Psoas muscle (tissue), 8 donors: Measurements from ENCODE around the gene KIF11. TPM values are rescaled to one million over a fixed set of nuclear protein-coding genes. Genes with fewer than 3 reads are reported as not detected.

Experiments
- ATAC-seq, 4 donors: fragments of 200-7000 bp; cut with Tn5 transposase; one replicate each; pipeline ENCODE4 v1.9.1; 2020; ENCODE audit warnings: moderate library complexity in 3 of 4, mild to moderate bottlenecking in 2 of 4
- DNase-seq, 2 donors: peaks; one replicate each; pipeline ENCODE4 v3.0.0-alpha.2; 2020
- H3K27ac ChIP-seq: fragments of 200-600 bp; one replicate; pipeline ENCODE4 v1.8.0; 2022
- H3K27me3 ChIP-seq, 3 donors: fragments of 200-600 bp in 1 of 3; one replicate each; pipeline versions ENCODE4 v1.6.1 to v1.8.0; 2013 to 2022; ENCODE audit warnings: low read length in 2 of 3, mild to moderate bottlenecking in 2 of 3, moderate library complexity in 1 of 3; ENCODE audit not compliant: insufficient read depth in 3 of 3
- H3K36me3 ChIP-seq, 2 donors: fragments of 200-600 bp in 1 of 2; one replicate each; pipeline versions ENCODE4 v1.6.1 to v1.8.0; 2013 to 2022; ENCODE audit warnings: low read depth in 1 of 2, mild to moderate bottlenecking in 1 of 2, moderate library complexity in 1 of 2; ENCODE audit not compliant: insufficient read depth in 1 of 2
- H3K4me1 ChIP-seq: fragments of 200-600 bp; one replicate; pipeline ENCODE4 v1.8.0; 2022
- H3K4me3 ChIP-seq: fragments of 200-600 bp; one replicate; pipeline ENCODE4 v1.8.0; 2022; ENCODE audit warnings: mild to moderate bottlenecking
- H3K9me3 ChIP-seq: fragments of 200-600 bp; one replicate; pipeline ENCODE4 v1.8.0; 2022
- WGBS, 3 donors: extraction: QIAGEN DNeasy Blood & Tissue Kit; methylation state at CpG; one replicate each; pipeline versions ENCODE4 v1.1.6 to v1.1.7; 2013; 5-methylcytosine and 5-hydroxymethylcytosine counted together
- intact Hi-C, 2 donors: fragments of 100-400 bp; cut with DNase I; formaldehyde crosslinking; loops; one replicate each; pipeline versions ENCODE4 v1.11.0 to v1.14.2; 2022
- long read RNA-seq, 2 donors: library from polyadenylated mRNA; unstranded; transcript quantifications; one replicate each; pipeline ENCODE4 v2.0.0, GENCODE V29; 2021
- polyA plus RNA-seq, 3 donors: library from polyadenylated mRNA; stranded (reverse); fragments of 200-250 nt; gene quantifications; one replicate each; pipeline ENCODE4 v1.2.3, GENCODE V29; 2013
- total RNA-seq, 4 donors: library from RNA; stranded (reverse); fragmentation: NEBNext Ultra II Directional in 2 of 4; extraction: Animal tissue kit (Norgen Biotek cat#: 25700) in 2 of 4; gene quantifications; one replicate each; pipeline versions ENCODE4 v1.2.1 to v1.2.4, GENCODE V29; 2021 to 2023
- TF ChIP-seq, protein P1 (sequence below): fragments of 200-600 bp; IDR thresholded peaks from one replicate; pipeline ENCODE4 v1.8.0; 2022; ENCODE audit warnings: antibody characterized with exemption
- donor health status: healthy with polysubstance abuse.
- donor health status: DM: no; HTN: no; CAD: no; lungs with moderate emphysema.
- donor health status: Bipolar disorder and iron deficiency.
- donor health status: healthy.
- donor health status: DM: yes; HTN: yes; CAD: no.
- donor health status: DM: no; HTN: no; CAD: no.
- donor health status: DM: no; HTN: no; CAD: no.
- donor health status: DM: yes; HTN: yes; CAD: no.

KIF11 gene
- under 1 TPM; 0.21 to 0.34 (median 0.27) TPM for total RNA-seq
- polyA plus RNA-seq, result under 1 TPM; 0.08 to 0.40 (median 0.23) TPM
- long read RNA-seq, donor 1, result 0 reads
- long read RNA-seq, donor 2, partial matches to known transcripts, result 0 of 1 reads
- long read RNA-seq, donor 2, other reads (novel, unspliced or antisense), result 1 of 1 reads

DNA sequence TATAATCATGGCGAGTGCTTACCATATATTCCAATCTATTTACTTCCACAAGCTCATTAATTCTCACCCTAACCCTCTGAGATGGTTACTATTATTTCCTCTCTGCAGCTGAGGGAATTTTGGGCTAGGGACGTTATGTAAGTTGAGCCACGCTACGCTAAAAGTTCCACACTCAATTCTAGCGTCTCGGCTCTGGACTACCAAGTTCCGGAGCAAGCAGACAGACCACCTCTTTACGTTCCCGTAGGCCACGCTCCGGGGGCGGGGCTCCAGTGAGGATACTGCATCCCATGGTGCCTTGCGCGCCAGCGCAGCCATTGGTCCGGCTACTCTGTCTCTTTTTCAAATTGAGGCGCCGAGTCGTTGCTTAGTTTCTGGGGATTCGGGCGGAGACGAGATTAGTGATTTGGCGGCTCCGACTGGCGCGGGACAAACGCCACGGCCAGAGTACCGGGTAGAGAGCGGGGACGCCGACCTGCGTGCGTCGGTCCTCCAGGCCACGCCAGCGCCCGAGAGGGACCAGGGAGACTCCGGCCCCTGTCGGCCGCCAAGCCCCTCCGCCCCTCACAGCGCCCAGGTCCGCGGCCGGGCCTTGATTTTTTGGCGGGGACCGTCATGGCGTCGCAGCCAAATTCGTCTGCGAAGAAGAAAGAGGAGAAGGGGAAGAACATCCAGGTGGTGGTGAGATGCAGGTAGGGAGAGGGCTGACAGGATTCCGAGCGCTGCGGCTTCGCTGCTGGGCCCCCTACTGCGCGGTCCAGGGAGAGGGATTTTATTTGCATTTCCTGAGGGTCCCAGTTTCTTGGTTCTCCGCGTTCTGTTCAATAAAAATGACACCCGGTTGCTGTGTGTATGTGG lies at the start of gene KIF11:
Gene KIF11, plus strand, starts transcription at position 370 of the 858 bp plus-strand sequence. Its CDS starts 246 bp downstream, at position 616.
- Histone ChIP-seq H3K9me3 (no peaks in the 10 kb centered on the region), H3K27me3 (no peaks in the 10 kb centered on the region), H3K4me1 (peaks cover 5% of the 10 kb centered on the region), H3K36me3 (no peaks in the 10 kb centered on the region), H3K27ac (peak within 1 kb of the TSS; percentile 90), H3K4me3 (peak within 1 kb of the TSS; percentile 91)
- intact Hi-C loops, result loop anchor here in 1 of 2 donors (10.0 kb wide), 2 partner anchors 282 to 1728 kb away; no protein-coding TSS in a partner anchor
- peak; percentile 90 to 94 (median 92) for ATAC-seq
- peak; percentile 98 for DNase-seq
- 0 to 1% (median 0%) methylated on average over 59 to 61 of the region's 61 CpGs for WGBS, 3 donors
- TF ChIP-seq, protein P1, sequence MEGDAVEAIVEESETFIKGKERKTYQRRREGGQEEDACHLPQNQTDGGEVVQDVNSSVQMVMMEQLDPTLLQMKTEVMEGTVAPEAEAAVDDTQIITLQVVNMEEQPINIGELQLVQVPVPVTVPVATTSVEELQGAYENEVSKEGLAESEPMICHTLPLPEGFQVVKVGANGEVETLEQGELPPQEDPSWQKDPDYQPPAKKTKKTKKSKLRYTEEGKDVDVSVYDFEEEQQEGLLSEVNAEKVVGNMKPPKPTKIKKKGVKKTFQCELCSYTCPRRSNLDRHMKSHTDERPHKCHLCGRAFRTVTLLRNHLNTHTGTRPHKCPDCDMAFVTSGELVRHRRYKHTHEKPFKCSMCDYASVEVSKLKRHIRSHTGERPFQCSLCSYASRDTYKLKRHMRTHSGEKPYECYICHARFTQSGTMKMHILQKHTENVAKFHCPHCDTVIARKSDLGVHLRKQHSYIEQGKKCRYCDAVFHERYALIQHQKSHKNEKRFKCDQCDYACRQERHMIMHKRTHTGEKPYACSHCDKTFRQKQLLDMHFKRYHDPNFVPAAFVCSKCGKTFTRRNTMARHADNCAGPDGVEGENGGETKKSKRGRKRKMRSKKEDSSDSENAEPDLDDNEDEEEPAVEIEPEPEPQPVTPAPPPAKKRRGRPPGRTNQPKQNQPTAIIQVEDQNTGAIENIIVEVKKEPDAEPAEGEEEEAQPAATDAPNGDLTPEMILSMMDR, result no peak

DNA sequence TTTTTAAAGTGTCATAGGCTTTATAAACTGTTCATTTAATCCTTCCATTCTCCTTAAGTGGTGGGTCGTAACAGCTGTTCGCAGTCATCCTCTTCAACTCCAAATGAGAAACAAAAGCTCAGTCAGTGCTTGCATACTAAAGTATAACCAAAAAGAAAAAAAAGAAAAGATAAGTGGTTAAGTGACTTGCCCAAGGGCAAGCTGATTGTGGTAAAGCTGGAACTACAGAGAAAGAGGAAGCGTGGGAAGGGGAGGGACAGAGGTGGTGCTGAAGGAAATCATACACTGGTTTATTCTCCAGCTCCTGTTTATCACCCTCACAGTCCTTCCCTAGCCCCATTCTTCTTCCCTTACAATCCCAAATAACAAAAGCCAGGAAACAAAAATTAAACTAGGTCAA lies 48.6 kb upstream of the KIF11 start:
- TF ChIP-seq, protein P1, result no peak
- 67 to 87% (median 80%) methylated on average over 3 of the region's 3 CpGs for WGBS, 3 donors
- DNase-seq (no peak), ATAC-seq (no peak)
- no peak overlapping the region for H3K4me3 ChIP-seq
- intact Hi-C loops, result no loop called here
- peaks cover 0 to 13% of the 10 kb centered on the region in 2 donors for H3K36me3 ChIP-seq
- no peaks in the 10 kb centered on the region for H3K27me3 ChIP-seq
- H3K4me1 ChIP-seq, result no peaks in the 10 kb centered on the region
- H3K9me3 ChIP-seq, result no peaks in the 10 kb centered on the region
- no peak overlapping the region for H3K27ac ChIP-seq

DNA sequence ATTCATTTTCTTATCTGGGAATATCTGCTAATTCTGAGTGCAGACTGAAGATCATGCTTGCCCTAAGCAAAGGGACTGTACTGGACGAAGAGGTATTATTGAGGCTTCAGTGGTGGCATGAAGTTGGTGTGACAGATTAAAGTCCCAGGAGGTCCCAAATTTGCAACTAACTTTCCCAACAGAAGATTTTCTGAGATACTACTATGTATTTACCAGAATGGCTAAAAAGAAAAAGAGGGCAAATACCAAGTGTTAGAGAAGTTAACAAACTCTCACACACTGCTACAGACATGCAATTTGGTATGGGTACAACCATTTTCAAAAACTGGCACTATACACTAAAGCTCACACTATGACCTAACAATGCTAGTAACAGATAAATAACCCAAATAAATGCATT lies 47.4 kb upstream of the KIF11 start:
- Histone ChIP-seq H3K9me3 (no peaks in the 10 kb centered on the region), H3K36me3 (peaks cover 0 to 19% of the 10 kb centered on the region in 2 donors), H3K27ac (no peak overlapping the region), H3K4me1 (no peaks in the 10 kb centered on the region), H3K27me3 (no peaks in the 10 kb centered on the region), H3K4me3 (no peak overlapping the region)
- TF ChIP-seq, protein P1, result no peak
- intact Hi-C loops, result no loop called here
- no peak for DNase-seq
- ATAC-seq, result no peak
- 88 to 95% (median 91%) methylated on average over 1 of the region's 1 CpG for WGBS, 3 donors

DNA sequence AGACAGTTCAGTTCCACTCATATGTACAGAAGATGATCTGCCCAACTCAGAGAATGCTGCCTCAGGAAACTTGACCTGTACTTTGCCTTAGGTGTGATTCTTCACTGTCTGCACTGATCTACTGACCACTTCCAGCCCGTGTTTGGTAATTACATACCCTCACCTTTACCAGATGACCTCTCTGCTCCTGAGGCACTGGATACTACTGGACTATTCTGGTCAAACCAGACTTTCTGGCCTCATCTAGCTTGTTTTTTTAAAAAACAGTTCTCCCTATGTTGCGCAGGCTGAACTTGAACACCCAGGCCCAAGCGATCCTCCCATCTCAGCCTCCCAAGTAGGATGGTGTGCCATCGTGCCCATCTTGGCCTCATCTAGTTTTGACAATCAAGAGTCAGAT lies 45.3 kb upstream of the KIF11 start:
- no peak overlapping the region for H3K27ac ChIP-seq
- no peaks in the 10 kb centered on the region for H3K27me3 ChIP-seq
- no peaks in the 10 kb centered on the region for H3K4me1 ChIP-seq
- whole genome bisulfite sequencing, 3 donors, result 86 to 96% (median 93%) methylated on average over 4 of the region's 4 CpGs
- H3K9me3 ChIP-seq, result no peaks in the 10 kb centered on the region
- intact Hi-C loops, result no loop called here
- H3K36me3 ChIP-seq, result peaks cover 0 to 23% of the 10 kb centered on the region in 2 donors
- no peak for DNase-seq
- TF ChIP-seq, protein P1, result no peak
- ATAC-seq, result no peak
- H3K4me3 ChIP-seq, result no peak overlapping the region
